H1 (cell line): ENCODE data around the gene FAR1. TPM values are rescaled to one million over a fixed set of nuclear protein-coding genes. Genes with fewer than 3 reads are reported as not detected.
"Not testable (repeated sequence)": the region's sequence is repeated elsewhere in the genome, so short reads cannot be mapped to it uniquely, and the experiment has no call there.

ENCODE experiments used
- CTCF ChIA-PET: fragments of 300-600 bp; sonication (Branson Sonifier 250); formaldehyde crosslinking; loops from one replicate; lab custom pipeline; 2021; ENCODE audit not compliant: partially characterized antibody; lab: Charles Lee
- POLR2A ChIA-PET: fragments of 300-600 bp; sonication (Branson Sonifier 250); formaldehyde crosslinking; loops from one replicate; lab custom pipeline; 2021; ENCODE audit warnings: inconsistent platforms; ENCODE audit not compliant: partially characterized antibody; lab: Charles Lee
- DNase-seq, 2 experiments: peaks; one replicate each; pipeline versions ENCODE4 v3.0.0 to v3.0.0-alpha.2; 2010 to 2022; ENCODE audit warnings: low spot score in 2 of 2, low read depth in 1 of 2, mixed read lengths in 1 of 2
- FAIRE-seq: peaks from 2 replicates; lab custom pipeline; 2011; peaks lifted over from hg19 to GRCh38; lab: Jason Lieb, UNC
- H2AFZ ChIP-seq: 2 replicates; pipeline ENCODE4 v1.8.1; 2012; ENCODE audit warnings: low read length, inconsistent platforms
- H2AK5ac ChIP-seq: 2 replicates; pipeline ENCODE4 v1.6.1; 2013; ENCODE audit warnings: low read depth, low read length
- H2BK120ac ChIP-seq: replicated peaks from 2 replicates; pipeline ENCODE3; 2013; ENCODE audit warnings: low read depth, low read length, inconsistent platforms
- H2BK12ac ChIP-seq: 2 replicates; pipeline ENCODE4 v1.6.1; 2013; ENCODE audit warnings: low read depth, low read length
- H2BK15ac ChIP-seq: 2 replicates; pipeline ENCODE4 v1.6.1; 2013; ENCODE audit warnings: low read length
- H2BK20ac ChIP-seq: 2 replicates; pipeline ENCODE4 v1.6.1; 2013; ENCODE audit warnings: low read length
- H2BK5ac ChIP-seq: 2 replicates; pipeline ENCODE4 v1.6.1; 2013; ENCODE audit warnings: low read depth, low read length
- H3K14ac ChIP-seq: 2 replicates; pipeline ENCODE4 v1.6.1; 2013; ENCODE audit warnings: inconsistent platforms; ENCODE audit not compliant: insufficient read length
- H3K18ac ChIP-seq: 2 replicates; pipeline ENCODE4 v1.6.1; 2013; ENCODE audit warnings: low read length; ENCODE audit errors: extremely low read depth
- H3K23ac ChIP-seq: 2 replicates; pipeline ENCODE4 v1.6.1; 2013; ENCODE audit warnings: inconsistent platforms; ENCODE audit not compliant: insufficient read length
- H3K23me2 ChIP-seq: 2 replicates; pipeline ENCODE4 v1.6.1; 2013; ENCODE audit warnings: low read depth, low read length
- H3K27ac ChIP-seq: 2 replicates; pipeline ENCODE4 v1.6.1; 2011; ENCODE audit warnings: low read depth, low read length, inconsistent platforms
- H3K27me3 ChIP-seq, 4 experiments: replicated peaks in 1 of 4; 1 replicate in 1 of 4; 2 replicates in 3 of 4; pipeline versions ENCODE4 v1.6.1 to v1.8.1; 2011 to 2013; ENCODE audit warnings: low read length in 3 of 4, mild to moderate bottlenecking in 3 of 4, inconsistent platforms in 2 of 4, mixed read lengths in 2 of 4, moderate library complexity in 1 of 4; ENCODE audit not compliant: control insufficient read depth in 3 of 4, insufficient read depth in 3 of 4; ENCODE audit errors: extremely low read depth in 1 of 4
- H3K36me3 ChIP-seq, 4 experiments: 2 replicates each; pipeline versions ENCODE4 v1.6.1 to v1.8.1; 2011 to 2013; ENCODE audit warnings: mild to moderate bottlenecking in 4 of 4, low read length in 3 of 4, moderate library complexity in 2 of 4, control low read depth in 1 of 4, inconsistent platforms in 1 of 4; ENCODE audit not compliant: insufficient read depth in 4 of 4, control insufficient read depth in 2 of 4
- H3K4ac ChIP-seq: replicated peaks from 2 replicates; pipeline ENCODE3; 2013; ENCODE audit warnings: low read length, low read depth, mixed read lengths, inconsistent platforms; ENCODE audit not compliant: insufficient read length
- H3K4me1 ChIP-seq, 4 experiments: replicated peaks in 1 of 4; 1 replicate in 1 of 4; 2 replicates in 3 of 4; pipeline versions ENCODE4 v1.6.1 to v1.8.1; 2011 to 2013; ENCODE audit warnings: low read length in 3 of 4, inconsistent platforms in 2 of 4, mixed read lengths in 1 of 4; ENCODE audit not compliant: insufficient read depth in 4 of 4, control insufficient read depth in 3 of 4
- H3K4me2 ChIP-seq, 2 experiments: 2 replicates each; pipeline versions ENCODE4 v1.6.1 to v1.8.1; 2011 to 2013; ENCODE audit warnings: low read depth in 2 of 2, low read length in 2 of 2, control low read depth in 1 of 2, inconsistent platforms in 1 of 2, mild to moderate bottlenecking in 1 of 2; ENCODE audit not compliant: insufficient read depth in 1 of 2
- H3K4me3 ChIP-seq, 4 experiments: fragments of 200-600, 300-600 bp in 1 of 4; sonication (generic), shearing (Covaris generic), sonication (Bioruptor Twin) in 1 of 4; 2 replicates each; pipeline versions ENCODE4 v1.5.1 to v1.8.1; 2011 to 2016; ENCODE audit warnings: low read length in 4 of 4, low read depth in 3 of 4, control low read depth in 2 of 4, inconsistent platforms in 2 of 4, mild to moderate bottlenecking in 2 of 4, mixed read lengths in 1 of 4, moderate library complexity in 1 of 4; ENCODE audit not compliant: insufficient read depth in 2 of 4; ENCODE audit errors: extremely low read depth in 1 of 4
- H3K56ac ChIP-seq: replicated peaks from 2 replicates; pipeline ENCODE3; 2013; ENCODE audit warnings: low read depth, mild to moderate bottlenecking, mixed read lengths, low read length, inconsistent platforms; ENCODE audit not compliant: insufficient read length
- H3K79me1 ChIP-seq: 2 replicates; pipeline ENCODE4 v1.6.1; 2013; ENCODE audit warnings: low read depth, low read length, control low read depth
- H3K79me2 ChIP-seq, 2 experiments: 2 replicates each; pipeline versions ENCODE4 v1.6.1 to v1.8.1; 2012 to 2013; ENCODE audit warnings: low read length in 2 of 2, mild to moderate bottlenecking in 2 of 2, inconsistent platforms in 1 of 2; ENCODE audit not compliant: insufficient read depth in 2 of 2, control insufficient read depth in 1 of 2
- H3K9ac ChIP-seq, 4 experiments: replicated peaks in 1 of 4; 1 replicate in 1 of 4; 2 replicates in 3 of 4; pipeline versions ENCODE4 v1.6.1 to v1.8.1; 2011 to 2013; ENCODE audit warnings: low read depth in 3 of 4, low read length in 3 of 4, control low read depth in 2 of 4, mild to moderate bottlenecking in 2 of 4, moderate library complexity in 2 of 4, inconsistent platforms in 1 of 4; ENCODE audit errors: extremely low read depth in 1 of 4
- H3K9me3 ChIP-seq, 2 experiments: 2 replicates each; pipeline versions ENCODE4 v1.6.1 to v1.8.1; 2012 to 2013; ENCODE audit warnings: mild to moderate bottlenecking in 2 of 2, moderate library complexity in 2 of 2, control low read depth in 1 of 2, inconsistent platforms in 1 of 2, low read depth in 1 of 2, low read length in 1 of 2, mixed read lengths in 1 of 2; ENCODE audit not compliant: insufficient read depth in 2 of 2
- H4K20me1 ChIP-seq, 2 experiments: replicated peaks in 1 of 2; 2 replicates each; pipeline versions ENCODE3 to v1.8.1; 2011 to 2013; ENCODE audit warnings: inconsistent platforms in 2 of 2, low read length in 2 of 2, mild to moderate bottlenecking in 1 of 2; ENCODE audit not compliant: insufficient read depth in 2 of 2, control insufficient read depth in 1 of 2
- H4K5ac ChIP-seq: 2 replicates; pipeline ENCODE4 v1.6.1; 2013; ENCODE audit warnings: low read length, low read depth, mixed read lengths, inconsistent platforms; ENCODE audit not compliant: insufficient read length
- H4K8ac ChIP-seq: 2 replicates; pipeline ENCODE4 v1.8.0; 2013; ENCODE audit warnings: mild to moderate bottlenecking, moderate library complexity, low read length, inconsistent platforms; ENCODE audit not compliant: insufficient read depth; ENCODE audit errors: extremely low read depth
- H4K91ac ChIP-seq: replicated peaks from 2 replicates; pipeline ENCODE3; 2013; ENCODE audit warnings: low read length, mixed read lengths, inconsistent platforms; ENCODE audit not compliant: insufficient read length
- WGBS, 2 experiments: shearing (Covaris generic) in 1 of 2; methylation state at CpG; one replicate each; pipeline versions ENCODE4 v1.1.6 to v1.1.7; 2013 to 2015; ENCODE audit warnings: low lambda C conversion rate in 2 of 2, mixed read lengths in 2 of 2, inconsistent platforms in 1 of 2, low coverage in 1 of 2, missing lambda C conversion rate in 1 of 2; ENCODE audit not compliant: insufficient replicate concordance in 2 of 2, insufficient coverage in 1 of 2, insufficient read length in 1 of 2; ENCODE audit errors: extremely low coverage in 1 of 2, missing lambda C conversion rate in 1 of 2; 5-methylcytosine and 5-hydroxymethylcytosine counted together
- polyA plus RNA-seq, 7 experiments: library from polyadenylated mRNA; depleted of rRNA in 3 of 7; stranded (reverse) in 5 of 7; unstranded in 2 of 7; fragments of >200 nt in 5 of 7; fragments of 200-250 nt in 2 of 7; gene quantifications; 1 replicate in 5 of 7; 2 replicates in 1 of 7; 4 replicates in 1 of 7; pipeline versions ENCODE4 v1.2.1 to v1.2.3, GENCODE V29; 2011 to 2013; ENCODE audit warnings: missing spikeins in 2 of 7, mixed read lengths in 2 of 7
- total RNA-seq: library from RNA; stranded (reverse); fragmentation: NEBNext Ultra II Directional; extraction: Animal tissue kit (Norgen Biotek cat#: 25700); gene quantifications from 2 replicates; pipeline ENCODE4 v1.2.1, GENCODE V29; 2021

The FAR1 gene
- total and polyA plus RNA-seq, 2 of the 8 experiments (the other 6 are each of a cell fraction or from before 2014, with no cell fraction given): 29.7 to 68.5 TPM

- H2AFZ ChIP-seq, H4K8ac ChIP-seq, H3K4me2 ChIP-seq, H2BK120ac ChIP-seq, H3K23ac ChIP-seq, H3K56ac ChIP-seq, H3K4me1 ChIP-seq, H2BK15ac ChIP-seq, H3K18ac ChIP-seq, H4K91ac ChIP-seq, H3K4ac ChIP-seq, H3K23me2 ChIP-seq, H3K36me3 ChIP-seq, H2AK5ac ChIP-seq, CTCF ChIA-PET, H2BK5ac ChIP-seq, H3K79me2 ChIP-seq, H3K4me3 ChIP-seq, FAIRE-seq, H2BK20ac ChIP-seq, H3K9ac ChIP-seq, H3K27me3 ChIP-seq, POLR2A ChIA-PET, H4K5ac ChIP-seq, H3K79me1 ChIP-seq, DNase-seq, H3K27ac ChIP-seq, H2BK12ac ChIP-seq, H3K14ac ChIP-seq, H4K20me1 ChIP-seq: not testable (repeated sequence)
- WGBS, 2 experiments: 90% methylated on average over 5 of the region's 8 CpGs; no CpG with 5 or more reads in 1 of the 2 experiments
- H3K9me3 ChIP-seq: peaks cover 7 to 11% of the 10 kb centered on the region in 2 experiments; a peak in 3 of 4 replicates
Observed at GRCh38 chr11:13628634-13629033, 39.8 kb upstream of the FAR1 start.
